ENCODE results near the gene KIAA1217. TPM values are rescaled to one million over a fixed set of nuclear protein-coding genes. Genes with fewer than 3 reads are reported as not detected.

Gene KIAA1217
- total RNA-seq, 1 donor from 2014 or later = 13.0 TPM

DNA sequence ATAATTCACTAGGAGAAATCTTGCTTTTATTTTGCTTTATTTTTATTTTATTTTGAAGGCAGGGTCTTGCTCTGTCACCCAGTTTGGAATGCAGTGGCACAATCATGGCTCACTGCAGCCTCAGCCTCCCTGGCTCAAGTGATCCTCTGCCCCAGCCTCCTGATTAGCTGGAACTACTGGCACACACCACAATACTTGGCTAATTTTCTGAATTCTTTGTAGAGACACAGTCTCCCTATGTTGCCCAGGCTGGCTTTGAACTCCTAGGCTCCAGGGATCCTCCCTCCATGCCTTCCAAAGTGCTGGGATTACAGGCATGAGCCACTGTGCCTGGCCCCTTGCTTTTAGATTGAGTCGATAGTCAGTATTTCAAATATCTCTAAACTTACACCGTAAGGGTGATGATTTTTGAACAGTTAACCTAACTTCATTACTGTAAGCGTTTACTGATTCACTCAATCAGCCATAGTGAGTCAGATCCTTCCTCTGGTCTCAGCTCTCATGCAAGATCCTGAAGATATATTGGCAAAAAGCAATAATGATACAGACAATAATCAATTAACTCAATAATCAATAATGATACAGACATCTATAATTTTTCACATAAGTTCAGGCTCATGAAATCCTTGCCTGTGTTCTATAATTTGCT is 239.5 kb downstream of the KIAA1217 start:
- no peaks in the 10 kb centered on the region for H3K36me3 ChIP-seq
- H3K9me3 ChIP-seq = no peaks in the 10 kb centered on the region
- H3K4me3 ChIP-seq = no peak overlapping the region
- peaks cover 0 to 13% of the 10 kb centered on the region in 2 donors for H3K4me1 ChIP-seq
- no peaks in the 10 kb centered on the region for H3K27me3 ChIP-seq
- peak overlapping the region in 1 of 2 donors; percentile 4 for H3K27ac ChIP-seq
- no peak for DNase-seq (ENCODE audit: low spot score in 2 of 2)
- TF ChIP-seq, protein P1, sequence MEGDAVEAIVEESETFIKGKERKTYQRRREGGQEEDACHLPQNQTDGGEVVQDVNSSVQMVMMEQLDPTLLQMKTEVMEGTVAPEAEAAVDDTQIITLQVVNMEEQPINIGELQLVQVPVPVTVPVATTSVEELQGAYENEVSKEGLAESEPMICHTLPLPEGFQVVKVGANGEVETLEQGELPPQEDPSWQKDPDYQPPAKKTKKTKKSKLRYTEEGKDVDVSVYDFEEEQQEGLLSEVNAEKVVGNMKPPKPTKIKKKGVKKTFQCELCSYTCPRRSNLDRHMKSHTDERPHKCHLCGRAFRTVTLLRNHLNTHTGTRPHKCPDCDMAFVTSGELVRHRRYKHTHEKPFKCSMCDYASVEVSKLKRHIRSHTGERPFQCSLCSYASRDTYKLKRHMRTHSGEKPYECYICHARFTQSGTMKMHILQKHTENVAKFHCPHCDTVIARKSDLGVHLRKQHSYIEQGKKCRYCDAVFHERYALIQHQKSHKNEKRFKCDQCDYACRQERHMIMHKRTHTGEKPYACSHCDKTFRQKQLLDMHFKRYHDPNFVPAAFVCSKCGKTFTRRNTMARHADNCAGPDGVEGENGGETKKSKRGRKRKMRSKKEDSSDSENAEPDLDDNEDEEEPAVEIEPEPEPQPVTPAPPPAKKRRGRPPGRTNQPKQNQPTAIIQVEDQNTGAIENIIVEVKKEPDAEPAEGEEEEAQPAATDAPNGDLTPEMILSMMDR (IDR thresholded peaks at IDR 0.05) = no peak
- intact Hi-C loops (cut with DNase I) = no loop called here

GRCh38 chr10:24449321-24449740 is 240.4 kb downstream of the KIAA1217 start:
- intact Hi-C loops (cut with DNase I) = no loop called here
- no peak for DNase-seq (ENCODE audit: low spot score in 2 of 2)
- H3K4me3 ChIP-seq = peak overlapping the region; percentile 2 to 38
- TF ChIP-seq, protein P1 (IDR thresholded peaks at IDR 0.05) = no peak
- H3K9me3 ChIP-seq = no peaks in the 10 kb centered on the region
- peaks cover 0 to 13% of the 10 kb centered on the region in 2 donors for H3K4me1 ChIP-seq
- no peaks in the 10 kb centered on the region for H3K27me3 ChIP-seq
- H3K36me3 ChIP-seq = no peaks in the 10 kb centered on the region
- H3K27ac ChIP-seq = peak overlapping the region; percentile 4 to 28

DNA sequence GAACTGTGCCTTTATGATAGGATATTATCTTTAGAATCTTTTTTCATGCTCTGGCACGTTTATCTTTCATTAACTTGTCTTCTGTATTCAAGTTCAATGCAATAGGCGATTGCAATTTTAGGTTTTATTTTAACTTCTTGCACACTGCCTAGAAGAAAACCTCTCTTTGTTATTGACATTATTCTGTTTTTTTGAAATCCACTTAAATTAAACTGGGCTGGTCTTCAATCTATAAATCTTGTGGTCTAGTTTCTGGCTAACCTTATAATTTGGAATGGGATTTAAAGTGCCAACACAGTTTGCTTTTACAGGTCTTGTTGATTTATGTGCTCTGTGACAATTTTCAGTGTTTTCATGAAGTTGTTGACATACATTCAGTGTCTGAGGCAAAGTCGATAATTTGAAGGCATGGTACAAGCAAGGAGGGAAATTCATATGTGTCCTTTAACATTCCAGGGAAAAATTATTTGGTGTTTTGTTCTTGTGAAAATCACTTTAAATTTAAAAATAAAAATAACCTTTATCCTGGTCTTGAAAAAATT is 240.9 kb downstream of the KIAA1217 start:
- TF ChIP-seq, protein P1 (IDR thresholded peaks at IDR 0.05) = no peak
- H3K4me3 ChIP-seq = peak overlapping the region; percentile 2 to 38
- H3K27ac ChIP-seq = peak overlapping the region in 1 of 2 donors; percentile 28
- DNase-seq (ENCODE audit: low spot score in 2 of 2) = no peak
- no peaks in the 10 kb centered on the region for H3K9me3 ChIP-seq
- H3K36me3 ChIP-seq = no peaks in the 10 kb centered on the region
- peaks cover 0 to 13% of the 10 kb centered on the region in 2 donors for H3K4me1 ChIP-seq
- H3K27me3 ChIP-seq = no peaks in the 10 kb centered on the region
- intact Hi-C loops (cut with DNase I) = no loop called here

GRCh38 chr10:24451325-24451820 is 242.4 kb downstream of the KIAA1217 start:
- Histone ChIP-seq H3K4me3 (peak overlapping the region in 1 of 2 donors; percentile 16), H3K27ac (peak overlapping the region in 1 of 2 donors; percentile 36), H3K9me3 (no peaks in the 10 kb centered on the region), H3K4me1 (peaks cover 0 to 13% of the 10 kb centered on the region in 2 donors), H3K27me3 (no peaks in the 10 kb centered on the region), H3K36me3 (no peaks in the 10 kb centered on the region)
- intact Hi-C loops (cut with DNase I) = no loop called here
- TF ChIP-seq, protein P1 (IDR thresholded peaks at IDR 0.05) = no peak
- DNase-seq (ENCODE audit: low spot score in 2 of 2) = no peak

GRCh38 chr10:24452030-24452429 is 243.1 kb downstream of the KIAA1217 start:
- Histone ChIP-seq H3K36me3 (no peaks in the 10 kb centered on the region), H3K27me3 (no peaks in the 10 kb centered on the region), H3K4me1 (peaks cover 0 to 13% of the 10 kb centered on the region in 2 donors), H3K9me3 (no peaks in the 10 kb centered on the region), H3K4me3 (no peak overlapping the region), H3K27ac (no peak overlapping the region)
- intact Hi-C loops (cut with DNase I) = no loop called here
- no peak for DNase-seq (ENCODE audit: low spot score in 2 of 2)
- TF ChIP-seq, protein P1 (IDR thresholded peaks at IDR 0.05) = no peak
